HepG2 (cell line): Measurements from ENCODE around the gene BRI3BP. TPM values are rescaled to one million over a fixed set of nuclear protein-coding genes. Genes with fewer than 3 reads are reported as not detected.

Experiments used
- ATAC-seq: fragments of 200-7000 bp; cut with Tn5 transposase; 3 replicates; pipeline ENCODE4 v1.9.1; 2020; ENCODE audit warnings: mild to moderate bottlenecking, moderate library complexity
- BruUV-seq: library from RNA; stranded (reverse); fragments of 400-500 nt; replicated peaks from 2 replicates; lab custom pipeline; 2021; lab: Mats Ljungman, UMichigan
- CTCF ChIA-PET: fragments of 300-600 bp; formaldehyde crosslinking; extraction: SDS; loops from one replicate; lab custom pipeline; 2021; ENCODE audit warnings: low total read pairs, inconsistent platforms, low intra/inter-chr PET ratio; lab: Yijun Ruan, JAX
- POLR2A ChIA-PET: fragments of 350-600 bp; sonication (Branson Sonifier 250); formaldehyde crosslinking; loops from one replicate; lab custom pipeline; 2020; ENCODE audit warnings: antibody characterized with exemption, inconsistent platforms; lab: Yijun Ruan, JAX
- DNase-seq: peaks from one replicate; pipeline ENCODE4 v3.0.0-alpha.2; 2015; ENCODE audit warnings: low spot score
- FAIRE-seq: peaks from 3 replicates; lab custom pipeline; 2011; peaks lifted over from hg19 to GRCh38; lab: Jason Lieb, UNC
- H2AFZ ChIP-seq: one replicate; pipeline ENCODE4 v1.6.1; 2011; ENCODE audit warnings: low read length, inconsistent platforms
- H3K27ac ChIP-seq: fragments of 300-600 bp; 3 replicates; pipeline ENCODE4 v1.8.0; 2011; ENCODE audit warnings: mixed run types, mild to moderate bottlenecking, mixed read lengths, low read length, inconsistent platforms; ENCODE audit not compliant: insufficient read depth; ENCODE audit errors: extremely low read length
- H3K27me3 ChIP-seq, 2 experiments: fragments of 200-600 bp in 1 of 2; 2 replicates in 1 of 2; 3 replicates in 1 of 2; pipeline versions ENCODE4 v1.6.0 to v1.8.0; 2011; ENCODE audit warnings: low read length in 2 of 2, mild to moderate bottlenecking in 2 of 2, moderate library complexity in 2 of 2, inconsistent platforms in 1 of 2; ENCODE audit not compliant: insufficient read depth in 2 of 2, control insufficient read depth in 1 of 2
- H3K36me3 ChIP-seq, 2 experiments: fragments of 200-600 bp in 1 of 2; replicated peaks in 1 of 2; 2 replicates in 1 of 2; 3 replicates in 1 of 2; pipeline versions ENCODE4 v1.5.1 to v1.8.0; 2011; ENCODE audit warnings: low read length in 2 of 2, inconsistent platforms in 1 of 2; ENCODE audit not compliant: insufficient read depth in 2 of 2, control insufficient read depth in 1 of 2
- H3K4me1 ChIP-seq: 2 replicates; pipeline ENCODE4 v1.5.1; 2012; ENCODE audit warnings: low read length, inconsistent platforms; ENCODE audit not compliant: insufficient read depth
- H3K4me2 ChIP-seq: 2 replicates; pipeline ENCODE4 v1.6.0; 2011; ENCODE audit warnings: low read depth, low read length, inconsistent platforms
- H3K4me3 ChIP-seq, 3 experiments: fragments of 200-600 bp in 1 of 3; sonication (generic), shearing (Covaris generic) in 1 of 3; replicated peaks in 1 of 3; 2 replicates each; pipeline ENCODE4 v1.5.1; 2011 to 2016; ENCODE audit warnings: low read length in 3 of 3, inconsistent platforms in 2 of 3, low read depth in 2 of 3, mild to moderate bottlenecking in 2 of 3, control low read depth in 1 of 3, mixed read lengths in 1 of 3; ENCODE audit not compliant: insufficient read depth in 1 of 3
- H3K79me2 ChIP-seq: one replicate; pipeline ENCODE4 v1.6.1; 2011; ENCODE audit warnings: low read length, inconsistent platforms; ENCODE audit not compliant: insufficient read depth
- H3K9ac ChIP-seq: 2 replicates; pipeline ENCODE4 v1.6.0; 2011; ENCODE audit warnings: mild to moderate bottlenecking, low read depth, low read length, inconsistent platforms; ENCODE audit not compliant: insufficient read depth
- H3K9me3 ChIP-seq: 2 replicates; pipeline ENCODE4 v1.5.1; 2012; ENCODE audit warnings: mild to moderate bottlenecking, low read length
- H4K20me1 ChIP-seq: 2 replicates; pipeline ENCODE4 v1.6.0; 2011; ENCODE audit warnings: inconsistent platforms, mild to moderate bottlenecking, low read length, moderate library complexity; ENCODE audit not compliant: insufficient read depth
- BCL3 ChIP-seq: sonication (generic); formaldehyde crosslinking; IDR thresholded peaks from 2 replicates; pipeline ENCODE4 v1.5.1; 2020; ENCODE audit warnings: mild to moderate bottlenecking, missing genetic modification reagents, moderate library complexity
- MAFK ChIP-seq, 2 experiments: IDR thresholded peaks in 1 of 2; conservative IDR thresholded peaks in 1 of 2; 2 replicates each; pipeline ENCODE4 v1.6.1; 2011; ENCODE audit warnings: improper control_type of control experiment in 2 of 2, low read length in 2 of 2
- SNAPC4 ChIP-seq: sonication (generic); formaldehyde crosslinking; IDR thresholded peaks from 2 replicates; pipeline ENCODE4 v1.4.0; 2020; ENCODE audit warnings: mild to moderate bottlenecking, missing genetic modification reagents
- SP1 ChIP-seq, 2 experiments: fragments of 450-650 bp in 1 of 2; sonication (generic) in 1 of 2; formaldehyde crosslinking in 1 of 2; IDR thresholded peaks; 2 replicates each; pipeline versions ENCODE4 v1.4.0 to v1.6.1; 2016 to 2020; ENCODE audit warnings: missing genetic modification reagents in 1 of 2
- ZBTB37 ChIP-seq: sonication (generic); formaldehyde crosslinking; IDR thresholded peaks from 2 replicates; pipeline ENCODE4 v1.4.0; 2020; ENCODE audit warnings: mild to moderate bottlenecking, missing genetic modification reagents
- ZNF766 ChIP-seq: sonication (generic); formaldehyde crosslinking; IDR thresholded peaks from 2 replicates; pipeline ENCODE4 v1.5.0; 2020; ENCODE audit warnings: missing genetic modification reagents, borderline replicate concordance
- WGBS: methylation state at CpG from one replicate; pipeline ENCODE4 v1.1.6; 2017; ENCODE audit warnings: low lambda C conversion rate; 5-methylcytosine and 5-hydroxymethylcytosine counted together
- in situ Hi-C: cut with HindIII; loops from 2 replicates; pipeline ENCODE4 v1.10.0; 2017; ENCODE audit warnings: low pct_unique_long_range_greater_than_20kb; ENCODE audit not compliant: extremely low pct_ligation_motif_present
- intact Hi-C: fragments of 100-400 bp; cut with micrococcal nuclease; formaldehyde crosslinking; loops from one replicate; pipeline ENCODE4 v1.10.0; 2022; ENCODE audit not compliant: unreplicated experiment
- polyA plus RNA-seq, 8 experiments: library from polyadenylated mRNA; depleted of rRNA in 3 of 8; stranded (reverse) in 7 of 8; unstranded in 1 of 8; fragments of >200 nt; fragmentation: Illumina TruSeq in 4 of 8; extraction: Trizol in 4 of 8; gene quantifications; 2 replicates each; pipeline versions ENCODE4 v1.2.1 to v1.2.3, GENCODE V29; 2011 to 2016; ENCODE audit warnings: low read depth in 4 of 8, missing spikeins in 1 of 8, mixed read lengths in 1 of 8; ENCODE audit not compliant: insufficient read depth in 1 of 8
- total RNA-seq, 5 experiments: library from RNA; depleted of rRNA; stranded (reverse); fragments of >200 nt; fragmentation: Illumina TruSeq; extraction: Trizol; gene quantifications; 2 replicates each; pipeline ENCODE4 v1.2.3, GENCODE V29; 2016; ENCODE audit warnings: low read depth in 1 of 5

Gene BRI3BP
- total and polyA plus RNA-seq, 2 of the 13 experiments (the other 11 are each of a cell fraction or from before 2014, with no cell fraction given): 7.5 to 21.1 TPM

GRCh38 chr12:125068391-125068790, 74.9 kb downstream of the BRI3BP start:
- Histone ChIP-seq H2AFZ (no peak overlapping the region), H3K27me3 (no peaks in the 10 kb centered on the region; a peak in 1 of 5 replicates), H3K79me2 (peaks cover 18% of the 10 kb centered on the region), H3K36me3 (peaks cover 5 to 11% of the 10 kb centered on the region in 2 experiments; a peak in 3 of 5 replicates), H3K9me3 (no peaks in the 10 kb centered on the region), H3K4me3 (no peak overlapping the region), H4K20me1 (peaks cover 8% of the 10 kb centered on the region; the same call in 1 of the 2 replicates), H3K9ac (no peak overlapping the region), H3K4me1 (peaks cover 26% of the 10 kb centered on the region), H3K4me2 (no peak overlapping the region)
- intact Hi-C loops: no loop called here
- no TSS peak for BruUV-seq
- no peak for DNase-seq
- no peak for ATAC-seq
- ChIA-PET CTCF (no interaction called here), POLR2A (no interaction called here)
- no peak for FAIRE-seq
- in situ Hi-C loops: no loop called here
- WGBS: 98% methylated on average over 5 of the region's 6 CpGs
- TF ChIP-seq ZBTB37: no peak
- TF ChIP-seq SNAPC4 (CRISPR knock-in tag): no peak
- no peak for TF ChIP-seq BCL3 (CRISPR knock-in tag)
- TF ChIP-seq ZNF766 (CRISPR knock-in tag): no peak
- TF ChIP-seq MAFK (conservative IDR thresholded peaks at IDR 0.05 in 1 of 2, IDR thresholded peaks at IDR 0.05 in 1 of 2; ENCODE audit: low read length in 2 of 2): no peak
- TF ChIP-seq SP1 (IDR thresholded peaks at IDR 0.05): no peak
- TF ChIP-seq SP1 (CRISPR knock-in tag; IDR thresholded peaks at IDR 0.05): no peak
- TF ChIP-seq, all 625 proteins: peak for 0
- H3K27ac ChIP-seq: no peak overlapping the region
